Measurements from ENCODE around the gene ENKD1. TPM values are rescaled to one million over a fixed set of nuclear protein-coding genes. Genes with fewer than 3 reads are reported as not detected.

ENKD1 gene
- total and polyA plus RNA-seq, 10 of the 15 experiments (the other 5 are each of a cell fraction or from before 2014, with no cell fraction given) = 0.19 to 8.1 (median 2.8) TPM

DNA sequence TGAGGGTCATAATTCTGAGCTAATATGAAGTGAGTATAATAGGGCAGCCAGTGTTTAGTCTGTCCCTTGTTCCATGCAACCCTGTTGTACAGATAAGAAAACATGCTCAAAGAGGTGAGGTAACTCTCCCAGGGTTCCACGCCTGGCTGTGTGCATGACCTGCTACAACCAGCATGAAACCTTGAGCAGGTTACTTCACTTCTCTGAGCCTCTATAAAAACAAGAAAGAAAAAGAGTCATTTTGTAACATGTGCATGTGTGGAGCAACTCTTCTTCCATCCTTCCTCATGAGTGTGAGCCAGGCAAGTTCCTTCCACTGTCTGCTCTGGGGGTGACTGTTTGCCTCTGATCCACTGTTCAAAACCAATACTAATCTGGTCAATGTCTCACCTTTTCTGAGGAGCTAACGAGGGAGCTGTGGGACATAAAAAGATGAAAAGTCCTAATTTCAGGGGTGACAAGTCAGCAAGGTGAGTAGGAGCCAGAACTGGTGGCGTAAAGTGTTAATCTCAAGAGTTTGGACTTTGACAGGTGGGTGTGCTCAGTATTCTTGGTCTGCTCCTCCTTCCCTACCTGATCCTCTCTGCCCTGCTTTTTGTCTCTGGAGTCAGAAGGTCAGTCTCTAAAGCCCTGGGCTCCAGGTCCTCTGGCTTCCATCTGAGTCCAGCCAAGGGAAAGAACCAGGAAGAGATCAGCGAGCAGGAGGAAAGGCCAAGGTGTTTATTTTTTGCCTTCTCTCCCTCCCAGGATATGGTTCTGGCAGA is 31.1 kb upstream of the ENKD1 start (continued):
- TF ChIP-seq SIN3A (IDR thresholded peaks at IDR 0.05; ENCODE audit: low read depth, low read length) = no peak

DNA sequence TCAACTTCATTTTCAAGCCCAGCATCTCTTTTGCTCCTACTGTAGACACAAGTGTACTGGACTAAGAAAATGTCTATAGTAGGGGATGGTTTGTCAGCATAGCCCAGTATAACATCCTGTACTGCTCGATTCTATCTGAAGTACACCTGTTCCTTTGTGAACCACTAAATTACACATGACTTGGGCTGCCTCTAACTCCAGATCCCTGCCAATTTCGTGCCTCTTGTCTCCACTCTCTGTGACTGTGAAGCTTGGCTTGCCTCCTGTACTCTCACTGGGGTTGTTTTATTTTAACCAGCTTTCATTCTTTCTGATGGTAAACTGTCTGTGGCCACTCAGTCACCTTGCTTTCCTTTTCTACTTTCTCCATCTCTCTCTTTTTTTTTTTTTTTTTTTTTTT is 28.1 kb upstream of the ENKD1 start:
- CTCF ChIA-PET = interaction anchor here (1.1 kb wide), 1 partner anchor 12 kb away, joined by 3 read pairs; no protein-coding TSS in a partner anchor
- POLR2A ChIA-PET = interaction anchor here (0.7 kb wide), 2 partner anchors 106 to 472 kb away, joined by 4 to 5 read pairs; no protein-coding TSS in a partner anchor
- no peak overlapping the region for H3K4me3 ChIP-seq
- no TSS peak for BruUV-seq (replicated peaks)
- H3K27ac ChIP-seq (ENCODE audit: control insufficient read depth, insufficient read depth) = no peak overlapping the region
- intact Hi-C loops (cut with micrococcal nuclease; ENCODE audit: unreplicated experiment) (no loop called here), in situ Hi-C loops (cut with MboI) (no loop called here)
- no peak overlapping the region for H2AFZ ChIP-seq (ENCODE audit: control insufficient read depth, low read depth, low read length)
- TF ChIP-seq NFYA (IDR thresholded peaks at IDR 0.05; ENCODE audit: borderline replicate concordance, low read depth, low read length) = no peak
- no peak for TF ChIP-seq ZZZ3 (IDR thresholded peaks at IDR 0.05; ENCODE audit: control insufficient read depth, insufficient read length, low read depth)
- TF ChIP-seq CBX3 (IDR thresholded peaks at IDR 0.05; ENCODE audit: borderline replicate concordance, low read depth) = no peak
- TF ChIP-seq STAT3 (IDR thresholded peaks at IDR 0.05; ENCODE audit: low read depth, low read length) = no peak
- TF ChIP-seq, protein P1, sequence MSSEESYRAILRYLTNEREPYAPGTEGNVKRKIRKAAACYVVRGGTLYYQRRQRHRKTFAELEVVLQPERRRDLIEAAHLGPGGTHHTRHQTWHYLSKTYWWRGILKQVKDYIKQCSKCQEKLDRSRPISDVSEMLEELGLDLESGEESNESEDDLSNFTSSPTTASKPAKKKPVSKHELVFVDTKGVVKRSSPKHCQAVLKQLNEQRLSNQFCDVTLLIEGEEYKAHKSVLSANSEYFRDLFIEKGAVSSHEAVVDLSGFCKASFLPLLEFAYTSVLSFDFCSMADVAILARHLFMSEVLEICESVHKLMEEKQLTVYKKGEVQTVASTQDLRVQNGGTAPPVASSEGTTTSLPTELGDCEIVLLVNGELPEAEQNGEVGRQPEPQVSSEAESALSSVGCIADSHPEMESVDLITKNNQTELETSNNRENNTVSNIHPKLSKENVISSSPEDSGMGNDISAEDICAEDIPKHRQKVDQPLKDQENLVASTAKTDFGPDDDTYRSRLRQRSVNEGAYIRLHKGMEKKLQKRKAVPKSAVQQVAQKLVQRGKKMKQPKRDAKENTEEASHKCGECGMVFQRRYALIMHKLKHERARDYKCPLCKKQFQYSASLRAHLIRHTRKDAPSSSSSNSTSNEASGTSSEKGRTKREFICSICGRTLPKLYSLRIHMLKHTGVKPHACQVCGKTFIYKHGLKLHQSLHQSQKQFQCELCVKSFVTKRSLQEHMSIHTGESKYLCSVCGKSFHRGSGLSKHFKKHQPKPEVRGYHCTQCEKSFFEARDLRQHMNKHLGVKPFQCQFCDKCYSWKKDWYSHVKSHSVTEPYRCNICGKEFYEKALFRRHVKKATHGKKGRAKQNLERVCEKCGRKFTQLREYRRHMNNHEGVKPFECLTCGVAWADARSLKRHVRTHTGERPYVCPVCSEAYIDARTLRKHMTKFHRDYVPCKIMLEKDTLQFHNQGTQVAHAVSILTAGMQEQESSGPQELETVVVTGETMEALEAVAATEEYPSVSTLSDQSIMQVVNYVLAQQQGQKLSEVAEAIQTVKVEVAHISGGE (CRISPR knock-in tag; IDR thresholded peaks at IDR 0.05) = no peak
- no peak for TF ChIP-seq IRF4 (IDR thresholded peaks at IDR 0.05; ENCODE audit: low read depth, low read length)
- no peak for TF ChIP-seq HCFC1 (IDR thresholded peaks at IDR 0.05; ENCODE audit: low read length)
- no peak for TF ChIP-seq POLR2AphosphoS2 (IDR thresholded peaks at IDR 0.05; ENCODE audit: low read depth, low read length)
- TF ChIP-seq BCL11A (IDR thresholded peaks at IDR 0.05; ENCODE audit: low read depth, low read length) = no peak
- no peak for TF ChIP-seq POLR2AphosphoS5 (IDR thresholded peaks at IDR 0.05; ENCODE audit: low read length)
- TF ChIP-seq, protein P2, sequence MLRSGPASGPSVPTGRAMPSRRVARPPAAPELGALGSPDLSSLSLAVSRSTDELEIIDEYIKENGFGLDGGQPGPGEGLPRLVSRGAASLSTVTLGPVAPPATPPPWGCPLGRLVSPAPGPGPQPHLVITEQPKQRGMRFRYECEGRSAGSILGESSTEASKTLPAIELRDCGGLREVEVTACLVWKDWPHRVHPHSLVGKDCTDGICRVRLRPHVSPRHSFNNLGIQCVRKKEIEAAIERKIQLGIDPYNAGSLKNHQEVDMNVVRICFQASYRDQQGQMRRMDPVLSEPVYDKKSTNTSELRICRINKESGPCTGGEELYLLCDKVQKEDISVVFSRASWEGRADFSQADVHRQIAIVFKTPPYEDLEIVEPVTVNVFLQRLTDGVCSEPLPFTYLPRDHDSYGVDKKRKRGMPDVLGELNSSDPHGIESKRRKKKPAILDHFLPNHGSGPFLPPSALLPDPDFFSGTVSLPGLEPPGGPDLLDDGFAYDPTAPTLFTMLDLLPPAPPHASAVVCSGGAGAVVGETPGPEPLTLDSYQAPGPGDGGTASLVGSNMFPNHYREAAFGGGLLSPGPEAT (IDR thresholded peaks at IDR 0.05; ENCODE audit: low read depth) = no peak
- no peaks in the 10 kb centered on the region for H3K79me2 ChIP-seq (ENCODE audit: control insufficient read depth, insufficient read depth, low read length)
- RAD21 ChIA-PET (ENCODE audit: unreplicated experiment) = interaction anchor here (0.7 kb wide), 1 partner anchor 172 kb away, joined by 3 read pairs; no protein-coding TSS in a partner anchor
- H3K36me3 ChIP-seq (ENCODE audit: control insufficient read depth in 2 of 2, insufficient read depth in 2 of 2, low read length in 1 of 2) = peaks cover 0 to 3% of the 10 kb centered on the region in 2 experiments; a peak in 3 of 4 replicates
- DNase-seq (ENCODE audit: low read depth, low spot score) (no peak), FAIRE-seq (no peak), ATAC-seq (no peak)
- SMC1A ChIA-PET (ENCODE audit: uncharacterized antibody, unreplicated experiment) = interaction anchor here (1.4 kb wide), 1 partner anchor 21 kb away, joined by 4 read pairs; no protein-coding TSS in a partner anchor
- no peak overlapping the region for H3K9ac ChIP-seq (ENCODE audit: control insufficient read depth, insufficient read depth, low read length)
- no peaks in the 10 kb centered on the region for H3K27me3 ChIP-seq (replicated peaks in 1 of 2; ENCODE audit: control insufficient read depth in 2 of 2, insufficient read depth in 2 of 2, low read length in 1 of 2)
- H3K4me1 ChIP-seq (ENCODE audit: control insufficient read depth, insufficient read depth, low read length) = no peaks in the 10 kb centered on the region
- H3K4me2 ChIP-seq (ENCODE audit: control insufficient read depth, insufficient read depth) = no peak overlapping the region
- 86% methylated on average over 2 of the region's 2 CpGs for WGBS (ENCODE audit: insufficient coverage, insufficient replicate concordance, low lambda C conversion rate, missing lambda C conversion rate)
- H4K20me1 ChIP-seq (ENCODE audit: control insufficient read depth, insufficient read depth) = no peaks in the 10 kb centered on the region
- no peaks in the 10 kb centered on the region; the same call in 2 of the 3 replicates for H3K9me3 ChIP-seq (replicated peaks; ENCODE audit: control insufficient read depth, insufficient read depth, low read length)

Measured in GM12878 (cell line).